Suprapubic skin (tissue), 4 donors: ENCODE data around the gene AKT1S1.

ENCODE experiments used
- CTCF ChIP-seq, 2 donors: fragments of 200-600 bp in 1 of 2; fragments of 450-650 bp in 1 of 2; sonication (generic) in 1 of 2; IDR thresholded peaks; one replicate each; pipeline ENCODE4 v1.5.1; 2016 to 2019; ENCODE audit warnings: antibody characterized with exemption in 2 of 2, mild to moderate bottlenecking in 1 of 2, moderate library complexity in 1 of 2
- EP300 ChIP-seq: sonication (generic); formaldehyde crosslinking; IDR thresholded peaks from one replicate; pipeline ENCODE4 v1.6.1; 2017; ENCODE audit warnings: antibody characterized with exemption
- POLR2AphosphoS5 ChIP-seq, 3 donors: sonication (generic); formaldehyde crosslinking; IDR thresholded peaks; one replicate each; pipeline ENCODE4 v1.6.1; 2017; ENCODE audit warnings: antibody characterized with exemption in 3 of 3

GRCh38 chr19:49871349-49871985, 5.7 kb downstream of the AKT1S1 start:
- TF ChIP-seq CTCF (IDR thresholded peaks at IDR 0.05), result no peak
- no peak for TF ChIP-seq POLR2AphosphoS5 (IDR thresholded peaks at IDR 0.05)
- TF ChIP-seq EP300, result no peak
